GM15510 (cell line): ENCODE data around the gene ANKMY1.

Experiments
- POLR2A ChIP-seq: IDR thresholded peaks from 3 replicates; pipeline ENCODE4 v1.6.1; 2011; ENCODE audit warnings: borderline replicate concordance; ENCODE audit not compliant: insufficient read length; ENCODE audit errors: extremely low read depth

The ANKMY1 gene, protein sequence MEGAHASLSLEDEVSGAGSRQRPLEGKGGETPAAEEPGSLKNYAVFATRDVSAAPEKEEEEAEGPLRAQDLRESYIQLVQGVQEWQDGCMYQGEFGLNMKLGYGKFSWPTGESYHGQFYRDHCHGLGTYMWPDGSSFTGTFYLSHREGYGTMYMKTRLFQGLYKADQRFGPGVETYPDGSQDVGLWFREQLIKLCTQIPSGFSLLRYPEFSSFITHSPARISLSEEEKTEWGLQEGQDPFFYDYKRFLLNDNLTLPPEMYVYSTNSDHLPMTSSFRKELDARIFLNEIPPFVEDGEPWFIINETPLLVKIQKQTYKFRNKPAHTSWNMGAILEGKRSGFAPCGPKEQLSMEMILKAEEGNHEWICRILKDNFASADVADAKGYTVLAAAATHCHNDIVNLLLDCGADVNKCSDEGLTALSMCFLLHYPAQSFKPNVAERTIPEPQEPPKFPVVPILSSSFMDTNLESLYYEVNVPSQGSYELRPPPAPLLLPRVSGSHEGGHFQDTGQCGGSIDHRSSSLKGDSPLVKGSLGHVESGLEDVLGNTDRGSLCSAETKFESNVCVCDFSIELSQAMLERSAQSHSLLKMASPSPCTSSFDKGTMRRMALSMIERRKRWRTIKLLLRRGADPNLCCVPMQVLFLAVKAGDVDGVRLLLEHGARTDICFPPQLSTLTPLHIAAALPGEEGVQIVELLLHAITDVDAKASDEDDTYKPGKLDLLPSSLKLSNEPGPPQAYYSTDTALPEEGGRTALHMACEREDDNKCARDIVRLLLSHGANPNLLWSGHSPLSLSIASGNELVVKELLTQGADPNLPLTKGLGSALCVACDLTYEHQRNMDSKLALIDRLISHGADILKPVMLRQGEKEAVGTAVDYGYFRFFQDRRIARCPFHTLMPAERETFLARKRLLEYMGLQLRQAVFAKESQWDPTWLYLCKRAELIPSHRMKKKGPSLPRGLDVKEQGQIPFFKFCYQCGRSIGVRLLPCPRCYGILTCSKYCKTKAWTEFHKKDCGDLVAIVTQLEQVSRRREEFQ

DNA sequence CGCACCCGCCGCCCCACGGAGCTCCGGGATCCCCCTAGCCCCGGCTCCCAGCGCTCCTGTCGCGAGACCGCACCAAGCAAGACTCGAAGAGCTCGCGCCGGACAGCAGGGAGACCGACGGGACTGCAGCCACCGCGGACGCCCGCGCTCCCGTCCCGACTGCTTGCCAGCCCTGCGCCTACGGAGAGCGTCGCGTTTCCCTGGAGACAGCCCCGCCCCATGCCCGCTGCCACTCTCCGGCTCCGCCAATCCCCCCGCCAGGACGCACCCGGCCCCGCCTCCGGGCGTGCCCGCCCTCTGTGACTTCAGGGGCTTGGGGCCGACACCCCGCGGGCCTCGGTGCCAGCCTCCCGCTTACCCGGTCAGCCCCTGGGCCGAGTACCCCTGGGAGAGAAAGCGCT lies at the start of gene ANKMY1:
TSS of gene ANKMY1 (minus strand) at position 181 of the 400 bp plus-strand sequence. CDS start 653 bp downstream, outside the sequence.
- TF ChIP-seq POLR2A: no peak

DNA sequence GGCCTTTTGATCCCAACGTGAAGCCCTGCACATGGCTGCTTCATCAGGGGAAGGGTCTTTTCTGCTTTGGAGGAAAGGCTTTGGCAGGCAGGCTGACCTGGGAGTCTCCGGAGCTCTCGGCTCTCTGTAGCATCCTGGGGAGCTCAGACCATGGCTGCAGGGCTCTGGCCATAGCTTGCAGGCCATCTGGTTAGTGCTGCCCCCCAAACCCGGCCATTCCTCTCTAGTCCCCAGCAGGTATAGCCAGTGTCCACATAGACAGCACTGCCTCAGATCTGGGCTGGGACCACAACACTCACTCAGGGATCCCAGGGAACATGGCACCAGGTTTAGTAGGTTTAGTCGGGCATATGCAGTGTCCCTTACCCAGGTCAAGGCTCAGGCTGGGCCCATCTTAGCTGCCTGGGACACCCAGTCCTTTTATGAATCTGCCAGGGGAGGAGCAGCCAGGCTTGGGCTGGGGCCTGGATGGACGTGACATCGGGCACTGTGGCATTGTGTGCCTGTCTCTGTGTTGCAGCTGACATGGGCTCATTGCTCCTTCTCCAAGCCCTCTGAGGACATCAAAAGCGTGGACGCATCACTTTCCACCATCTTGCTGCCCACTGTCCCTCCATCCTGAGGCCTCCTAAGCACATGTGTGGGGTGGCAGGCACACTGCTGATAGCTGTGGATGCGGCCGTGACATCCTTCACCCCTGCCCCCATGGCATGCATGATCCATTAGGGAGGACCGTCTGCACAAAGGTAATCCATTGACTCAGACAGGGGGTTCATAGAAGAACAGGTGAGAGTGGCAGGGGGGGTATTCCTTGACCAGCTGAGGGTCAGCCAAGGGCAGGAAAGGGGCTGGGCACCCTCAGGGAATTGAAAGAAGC lies 48.3 kb upstream of the ANKMY1 start:
- TF ChIP-seq POLR2A: no peak

DNA sequence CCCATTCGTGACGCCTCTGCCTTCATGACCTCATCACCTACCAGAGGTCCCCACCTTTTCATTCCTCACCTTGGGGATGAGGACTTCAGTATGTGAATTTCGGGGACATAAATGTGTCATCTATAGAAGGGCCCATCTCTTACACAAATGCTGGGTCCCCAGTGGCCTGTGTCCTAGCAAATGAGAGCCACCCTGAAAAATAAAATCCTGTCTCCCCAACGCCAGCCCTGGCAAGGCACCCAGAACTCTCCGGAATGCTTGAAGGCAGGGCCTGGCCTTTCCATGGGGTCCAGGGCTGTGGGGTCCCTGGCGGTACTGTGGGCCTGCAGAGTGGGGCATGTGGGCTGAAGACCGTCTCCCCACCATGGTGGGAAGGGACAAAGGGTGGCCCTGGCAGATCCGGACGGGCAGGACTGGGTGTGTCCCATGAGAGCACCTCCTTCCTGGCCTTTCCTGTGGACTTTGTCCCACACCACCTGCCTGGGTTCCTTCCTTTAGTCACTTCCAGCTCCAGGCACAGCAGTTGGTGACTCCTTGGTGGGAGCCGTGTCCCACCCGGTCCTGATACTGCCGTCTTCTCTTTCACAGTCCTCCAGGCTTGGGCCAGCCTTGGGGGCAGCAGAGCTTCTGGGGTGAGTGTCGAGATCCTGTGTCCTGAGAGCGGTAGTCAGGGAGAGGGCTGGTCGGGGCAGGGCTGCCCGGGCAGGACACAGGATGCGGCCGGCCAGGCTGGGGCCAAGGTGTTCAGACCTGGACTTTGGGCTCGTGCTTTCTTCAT lies 47.3 kb upstream of the ANKMY1 start:
- TF ChIP-seq POLR2A: no peak

DNA sequence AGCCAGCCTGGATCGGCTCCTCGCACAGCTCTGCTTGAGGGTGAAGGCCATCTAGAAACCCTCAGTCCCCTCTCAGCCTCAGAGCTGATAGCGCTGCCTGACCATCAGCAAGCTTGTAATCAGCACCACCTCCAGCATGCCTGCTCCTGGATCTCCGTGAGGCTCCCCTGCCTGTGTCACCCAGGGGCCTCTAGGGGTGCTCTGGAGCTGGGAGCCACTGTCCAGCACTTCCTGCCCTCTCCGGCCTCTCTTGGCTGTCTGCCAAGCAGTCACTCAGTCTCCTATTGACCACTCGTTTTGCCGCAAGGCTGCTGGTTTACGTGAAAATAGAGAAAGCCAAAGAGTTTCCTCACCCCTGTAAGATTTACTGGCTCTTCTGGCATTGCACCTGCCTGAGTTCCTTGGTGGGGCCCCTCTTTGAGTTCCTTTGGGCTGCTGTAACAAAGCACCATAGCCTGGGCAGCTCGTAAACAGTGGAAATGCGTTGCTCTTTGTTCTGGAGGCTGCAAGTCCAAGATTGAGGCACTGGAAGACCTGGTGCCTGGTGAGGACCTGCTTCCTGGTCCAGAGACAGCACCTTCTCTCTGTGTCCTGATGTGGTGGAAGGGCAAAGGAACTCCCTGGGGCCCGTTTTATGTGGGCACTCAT lies 46.6 kb upstream of the ANKMY1 start:
- no peak for TF ChIP-seq POLR2A

DNA sequence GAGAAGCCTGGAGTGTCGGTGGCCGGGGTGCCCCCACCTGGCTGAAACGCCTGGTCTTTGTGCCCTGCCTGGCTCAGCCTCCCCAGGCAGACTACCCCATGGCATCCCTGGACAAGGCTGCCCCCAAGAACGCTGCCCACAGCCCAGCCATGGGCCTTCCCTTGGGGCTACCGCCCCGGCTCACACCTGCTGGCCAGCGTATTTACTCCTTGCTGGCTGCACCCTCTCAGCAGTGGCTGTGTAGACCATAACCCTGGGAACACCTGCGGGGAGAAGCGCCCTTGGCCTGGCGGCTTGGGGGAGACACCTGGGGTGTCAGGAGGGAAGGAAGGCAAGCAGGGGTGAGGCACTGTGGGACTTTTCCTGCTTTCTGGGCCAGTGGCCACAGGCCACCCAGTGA lies 46.1 kb upstream of the ANKMY1 start:
- TF ChIP-seq POLR2A: no peak

DNA sequence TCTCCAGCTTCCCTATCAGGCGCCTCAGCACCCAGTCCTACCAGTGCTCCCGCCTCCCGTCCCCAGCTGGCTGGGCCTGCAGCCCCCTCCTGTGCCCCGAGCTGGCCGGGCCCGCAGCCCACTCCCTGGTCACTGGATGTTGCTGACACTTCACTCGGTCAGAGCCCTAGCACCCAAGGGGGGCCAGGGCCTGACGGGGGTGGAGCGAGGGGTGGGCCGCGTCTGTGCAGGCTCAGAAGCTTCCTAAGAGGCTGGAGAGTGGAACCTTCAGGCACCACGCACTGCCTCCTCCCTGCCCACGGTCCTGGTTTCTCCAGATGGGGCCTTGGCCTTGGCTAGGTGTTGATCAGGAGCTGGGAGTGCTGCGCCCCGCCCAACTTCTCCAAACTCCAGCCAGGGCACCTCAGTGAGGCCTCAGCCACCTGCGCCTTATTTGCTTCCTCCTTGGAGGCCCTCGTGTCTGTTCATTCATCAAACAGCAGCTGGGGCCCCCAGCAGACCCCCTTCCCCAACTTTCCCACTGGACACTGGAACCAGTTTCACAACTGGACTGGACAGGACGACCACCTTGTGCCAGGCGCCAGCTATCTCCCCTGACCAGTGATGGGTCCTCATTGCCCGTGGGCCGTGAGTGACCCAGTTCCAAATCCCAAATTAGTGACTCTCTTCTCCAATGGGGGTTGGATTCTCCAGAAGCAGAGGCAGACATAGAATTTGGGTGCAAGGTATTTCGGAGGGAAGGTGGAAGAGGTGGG lies 45.5 kb upstream of the ANKMY1 start:
- TF ChIP-seq POLR2A: no peak

DNA sequence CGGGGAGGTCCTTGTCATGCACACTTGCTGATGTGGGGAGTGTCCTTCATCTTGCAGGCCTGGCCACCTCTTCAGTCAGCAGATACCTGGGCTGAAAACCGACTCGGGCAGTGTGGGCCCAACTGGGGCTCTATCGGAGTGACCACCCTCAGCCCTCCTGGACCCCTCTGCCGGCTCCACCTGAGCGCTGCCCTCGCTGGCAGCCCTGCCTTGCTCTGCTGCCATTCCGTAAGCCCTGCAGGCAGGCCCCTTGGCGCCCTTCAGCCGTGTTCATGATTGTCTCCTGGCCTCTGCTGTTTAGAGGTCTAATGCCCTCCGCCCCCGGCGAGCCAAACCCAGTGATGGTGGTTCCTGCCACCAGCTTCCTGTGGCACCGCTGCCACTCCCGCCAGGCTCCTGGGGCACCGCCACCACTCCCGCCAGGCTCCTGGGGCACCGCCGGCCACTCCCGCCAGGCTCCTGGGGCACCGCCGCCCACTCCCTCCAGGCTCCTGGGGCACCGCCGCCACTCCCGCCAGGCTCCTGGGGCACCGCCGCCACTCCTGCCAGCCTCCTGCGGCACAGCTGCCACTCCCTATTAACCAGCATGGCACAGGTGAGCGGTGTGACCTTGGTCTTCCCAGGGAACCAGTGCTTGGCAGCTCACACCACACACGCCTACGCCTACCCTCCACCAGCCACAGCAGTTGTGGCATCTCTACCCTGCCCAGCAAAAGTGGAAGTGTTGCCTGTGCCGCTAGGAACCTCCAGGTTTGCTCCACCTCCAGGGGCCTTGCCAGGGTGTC lies 44.7 kb upstream of the ANKMY1 start:
- no peak for TF ChIP-seq POLR2A

DNA sequence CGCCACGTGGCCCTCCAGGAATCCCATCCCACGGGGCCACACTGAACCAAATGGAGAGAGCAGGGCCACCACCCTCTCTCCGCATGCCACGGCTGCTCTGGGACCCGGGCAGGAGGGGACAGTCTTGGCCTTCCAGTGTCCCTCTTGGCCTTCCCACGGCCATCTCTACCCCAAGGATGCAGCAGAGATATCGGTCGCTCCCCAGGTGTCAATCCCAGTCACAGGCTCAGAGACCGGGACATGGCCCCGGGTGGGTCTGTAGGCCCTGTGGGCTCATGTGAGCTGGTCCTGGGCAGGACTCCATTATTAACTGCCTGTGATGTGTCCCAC lies 44.0 kb upstream of the ANKMY1 start:
- TF ChIP-seq POLR2A: no peak

DNA sequence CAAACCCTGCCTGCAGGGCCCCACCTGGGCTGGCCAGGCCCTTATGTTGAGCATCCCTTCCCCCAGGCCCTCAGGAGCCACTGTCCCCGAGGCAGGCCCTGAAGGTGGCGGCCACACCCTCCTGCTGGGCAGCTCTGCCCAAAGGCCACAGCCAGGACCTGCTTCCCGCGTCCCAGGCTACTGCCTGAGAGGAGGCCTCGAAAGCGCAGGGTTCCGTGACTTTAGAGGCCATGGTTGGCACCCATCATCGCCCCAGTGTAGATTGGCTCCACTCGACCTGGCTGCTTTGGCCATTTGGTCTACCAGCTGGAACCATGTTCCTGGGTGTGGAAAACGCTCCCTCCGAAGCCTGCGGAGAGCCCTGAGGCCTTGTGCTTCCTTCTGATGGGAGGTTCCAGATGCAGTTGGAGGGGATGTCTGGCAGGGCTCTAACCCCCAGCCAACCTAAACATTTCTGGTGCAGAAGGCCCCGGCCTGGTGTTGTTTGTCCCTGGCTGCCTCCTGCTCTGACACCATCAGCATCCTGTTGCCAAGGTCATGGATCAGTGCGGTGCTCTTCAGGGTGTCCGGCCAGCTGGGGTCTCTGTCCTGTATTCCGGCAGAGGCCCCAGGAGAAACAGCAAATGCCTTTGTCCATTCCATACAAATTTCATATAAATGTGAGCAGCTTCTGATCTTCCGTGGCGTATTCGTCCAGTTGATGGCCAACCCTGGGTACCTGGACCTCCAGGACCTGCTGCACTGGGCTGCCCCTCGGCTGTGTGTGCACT lies 43.5 kb upstream of the ANKMY1 start:
- TF ChIP-seq POLR2A: no peak

DNA sequence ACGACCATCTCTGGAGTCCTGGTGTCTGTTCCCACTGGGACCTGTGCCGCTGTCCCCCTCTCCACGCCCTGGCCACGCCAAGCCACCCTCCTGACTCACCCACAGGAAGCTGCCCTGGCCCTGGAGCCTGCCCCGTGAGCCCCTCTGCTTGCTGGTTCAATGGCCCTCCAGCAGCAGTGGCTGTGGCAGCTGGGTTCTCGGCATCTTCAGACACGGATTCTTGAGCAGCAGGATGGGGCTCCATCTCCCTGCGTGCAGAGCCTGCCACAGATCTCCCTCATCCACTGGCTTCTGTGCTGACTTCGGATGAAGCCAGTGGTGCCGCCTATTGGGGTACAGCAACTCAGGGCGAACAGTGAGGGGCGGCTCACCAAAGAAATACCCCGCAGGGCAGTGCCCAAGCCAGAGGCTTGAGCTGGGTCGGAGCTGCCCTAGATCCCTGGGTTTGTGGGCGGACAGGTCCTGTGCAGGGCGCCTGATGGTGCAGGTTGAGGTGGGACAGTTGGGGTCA lies 42.7 kb upstream of the ANKMY1 start:
- TF ChIP-seq POLR2A: no peak

DNA sequence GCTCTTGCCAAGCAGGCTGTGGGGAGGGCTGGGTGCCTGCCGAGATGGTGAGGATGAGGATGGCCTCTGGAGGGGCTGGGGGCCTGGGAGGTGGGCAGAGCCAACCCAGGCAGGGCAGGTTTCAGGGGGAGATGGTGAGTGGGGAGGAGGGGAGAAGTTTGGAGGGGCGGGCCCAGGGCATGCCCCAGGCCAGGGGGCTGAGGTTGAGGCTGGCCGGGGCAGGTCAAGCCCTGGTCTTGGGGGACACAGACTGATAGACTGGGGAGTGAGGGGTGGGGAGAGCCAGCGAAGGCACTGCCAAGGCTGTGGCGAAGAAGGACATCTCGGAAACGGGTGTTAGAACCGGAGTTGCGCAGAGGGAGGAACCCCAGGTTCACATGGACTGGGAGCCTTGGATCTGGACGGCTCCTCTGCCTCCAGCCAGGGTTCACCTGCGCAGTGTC lies 41.4 kb upstream of the ANKMY1 start:
- no peak for TF ChIP-seq POLR2A

DNA sequence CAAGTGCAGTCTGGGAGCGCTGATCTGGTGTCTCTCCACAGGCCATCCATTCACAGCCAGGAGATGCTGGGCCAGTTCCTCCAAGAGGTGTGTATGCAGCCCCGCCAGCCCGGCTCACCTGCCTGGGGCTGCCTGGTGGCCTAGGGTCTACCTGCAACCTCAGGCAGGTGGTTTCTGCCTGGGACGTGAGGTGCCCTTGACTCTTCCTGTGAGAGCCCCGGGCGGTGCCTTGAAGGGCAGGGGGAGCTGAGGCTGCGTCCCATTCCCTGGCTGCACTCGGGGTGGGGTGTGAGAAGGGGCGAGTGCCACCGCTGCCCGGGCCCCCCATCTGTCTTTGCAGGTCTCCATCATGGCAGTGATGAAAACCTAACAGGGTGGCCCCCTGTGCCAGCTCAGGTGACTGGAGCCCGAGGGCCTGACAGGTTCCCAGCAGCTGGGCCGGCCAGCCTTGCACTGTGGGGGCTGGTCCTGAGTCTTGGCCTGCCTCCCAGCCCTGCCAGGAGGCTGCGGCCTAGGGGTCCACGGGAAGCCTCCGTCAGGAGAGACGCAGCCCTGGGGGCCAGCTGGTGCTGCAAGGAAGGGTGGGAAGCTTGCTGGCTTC lies 40.6 kb upstream of the ANKMY1 start:
- TF ChIP-seq POLR2A: no peak
